Measurements from ENCODE around the gene PDLIM5. TPM values are rescaled to one million over a fixed set of nuclear protein-coding genes. Genes with fewer than 3 reads are reported as not detected.
"Not testable (repeated sequence)": the region's sequence is repeated elsewhere in the genome, so short reads cannot be mapped to it uniquely, and the experiment has no call there.

The PDLIM5 gene
- total RNA-seq, 4 donors from 2014 or later: 473 to 833 (median 673) TPM

- Histone ChIP-seq H3K27me3 (no peaks in the 10 kb centered on the region), H3K4me1 (peaks cover 44 to 56% of the 10 kb centered on the region in 2 donors), H3K36me3 (peaks cover 0 to 2% of the 10 kb centered on the region in 2 donors), H3K27ac (peak overlapping the region; percentile 74 to 81 (median 78)), H3K9me3 (no peaks in the 10 kb centered on the region), H3K4me3 (no peak overlapping the region)
- intact Hi-C loops (cut with DNase I; ENCODE audit: low total_unique reads): no loop called here
- DNase-seq: no peak
- TF ChIP-seq CTCF (IDR thresholded peaks at IDR 0.05 in 4 of 5, conservative IDR thresholded peaks at IDR 0.05 in 1 of 5) (no peak), POLR2A (IDR thresholded peaks at IDR 0.05) (no peak)
- in situ Hi-C loops (cut with MboI; ENCODE audit: low sequenced_read_pairs in 4 of 4): no loop called here
- ATAC-seq: no peak
These were observed 95.2 kb downstream of the PDLIM5 start for GRCh38 chr4:94546949-94547348.

GRCh38 chr4:94548571-94548970 is 96.8 kb downstream of the PDLIM5 start:
- in situ Hi-C loops (cut with MboI; ENCODE audit: low sequenced_read_pairs in 4 of 4): no loop called here
- no peak overlapping the region for H3K4me3 ChIP-seq
- H3K36me3 ChIP-seq: peaks cover 0 to 2% of the 10 kb centered on the region in 2 donors
- H3K9me3 ChIP-seq: no peaks in the 10 kb centered on the region
- peak overlapping the region; percentile 74 to 81 (median 78) for H3K27ac ChIP-seq
- intact Hi-C loops (cut with DNase I; ENCODE audit: low total_unique reads): no loop called here
- DNase-seq: peak in 1 of 2 donors; percentile 51
- no peaks in the 10 kb centered on the region for H3K27me3 ChIP-seq
- TF ChIP-seq CTCF (IDR thresholded peaks at IDR 0.05 in 4 of 5, conservative IDR thresholded peaks at IDR 0.05 in 1 of 5): no peak
- TF ChIP-seq POLR2A (IDR thresholded peaks at IDR 0.05): no peak
- H3K4me1 ChIP-seq: peaks cover 49 to 55% of the 10 kb centered on the region in 2 donors
- peak; percentile 81 to 89 for ATAC-seq

- ATAC-seq (no peak), DNase-seq (no peak)
- Histone ChIP-seq H3K36me3 (peaks cover 0 to 2% of the 10 kb centered on the region in 2 donors), H3K9me3 (no peaks in the 10 kb centered on the region), H3K4me3 (no peak overlapping the region), H3K27me3 (no peaks in the 10 kb centered on the region), H3K27ac (peak overlapping the region; percentile 38 to 81 (median 78)), H3K4me1 (peaks cover 42 to 46% of the 10 kb centered on the region in 2 donors)
- intact Hi-C loops (cut with DNase I; ENCODE audit: low total_unique reads): no loop called here
- TF ChIP-seq POLR2A (IDR thresholded peaks at IDR 0.05): no peak
- in situ Hi-C loops (cut with MboI; ENCODE audit: low sequenced_read_pairs in 4 of 4): no loop called here
These were observed 98.6 kb downstream of the PDLIM5 start for GRCh38 chr4:94550352-94550751.

GRCh38 chr4:94550851-94551250 is 99.1 kb downstream of the PDLIM5 start:
- Histone ChIP-seq H3K9me3 (no peaks in the 10 kb centered on the region), H3K36me3 (peaks cover 0 to 2% of the 10 kb centered on the region in 2 donors), H3K27ac (peak overlapping the region; percentile 4 to 81 (median 78)), H3K4me1 (peaks cover 37 to 41% of the 10 kb centered on the region in 2 donors), H3K4me3 (no peak overlapping the region), H3K27me3 (no peaks in the 10 kb centered on the region)
- intact Hi-C loops (cut with DNase I; ENCODE audit: low total_unique reads): no loop called here
- ATAC-seq: no peak
- TF ChIP-seq POLR2A (IDR thresholded peaks at IDR 0.05) (no peak), CTCF (IDR thresholded peaks at IDR 0.05 in 4 of 5, conservative IDR thresholded peaks at IDR 0.05 in 1 of 5) (no peak)
- in situ Hi-C loops (cut with MboI; ENCODE audit: low sequenced_read_pairs in 4 of 4): no loop called here
- no peak for DNase-seq

GRCh38 chr4:94551643-94552564 is 100.2 kb downstream of the PDLIM5 start:
- Histone ChIP-seq H3K27me3 (no peaks in the 10 kb centered on the region), H3K4me3 (no peak overlapping the region), H3K27ac (peak overlapping the region in 3 of 4 donors; percentile 77 to 81 (median 80)), H3K4me1 (peaks cover 27 to 35% of the 10 kb centered on the region in 2 donors), H3K9me3 (no peaks in the 10 kb centered on the region), H3K36me3 (peaks cover 0 to 2% of the 10 kb centered on the region in 2 donors)
- TF ChIP-seq POLR2A (IDR thresholded peaks at IDR 0.05) (no peak), CTCF (IDR thresholded peaks at IDR 0.05 in 4 of 5, conservative IDR thresholded peaks at IDR 0.05 in 1 of 5) (no peak)
- DNase-seq: no peak
- no peak for ATAC-seq
- intact Hi-C loops (cut with DNase I; ENCODE audit: low total_unique reads): no loop called here
- in situ Hi-C loops (cut with MboI; ENCODE audit: low sequenced_read_pairs in 4 of 4): no loop called here

- DNase-seq; intact Hi-C loops (cut with DNase I; ENCODE audit: low total_unique reads); H3K9me3 ChIP-seq; ATAC-seq; H3K27ac ChIP-seq; in situ Hi-C loops (cut with MboI; ENCODE audit: low sequenced_read_pairs in 4 of 4); H3K27me3 ChIP-seq; H3K4me3 ChIP-seq; H3K36me3 ChIP-seq: not testable (repeated sequence)
- H3K4me1 ChIP-seq: peaks cover 30 to 33% of the 10 kb centered on the region in 2 donors
These were observed 104.3 kb downstream of the PDLIM5 start for GRCh38 chr4:94556047-94556446.

- H3K9me3 ChIP-seq; ATAC-seq; H3K4me3 ChIP-seq; in situ Hi-C loops (cut with MboI; ENCODE audit: low sequenced_read_pairs in 4 of 4); H3K36me3 ChIP-seq; H3K27me3 ChIP-seq; intact Hi-C loops (cut with DNase I; ENCODE audit: low total_unique reads); DNase-seq; H3K27ac ChIP-seq: not testable (repeated sequence)
- peaks cover 45 to 49% of the 10 kb centered on the region in 2 donors for H3K4me1 ChIP-seq
These were observed 105.9 kb downstream of the PDLIM5 start for GRCh38 chr4:94557632-94558031.
